Measurements from ENCODE around the gene WIZ.
"Not testable (repeated sequence)": the region's sequence is repeated elsewhere in the genome, so short reads cannot be mapped to it uniquely, and the experiment has no call there.

The WIZ gene

DNA sequence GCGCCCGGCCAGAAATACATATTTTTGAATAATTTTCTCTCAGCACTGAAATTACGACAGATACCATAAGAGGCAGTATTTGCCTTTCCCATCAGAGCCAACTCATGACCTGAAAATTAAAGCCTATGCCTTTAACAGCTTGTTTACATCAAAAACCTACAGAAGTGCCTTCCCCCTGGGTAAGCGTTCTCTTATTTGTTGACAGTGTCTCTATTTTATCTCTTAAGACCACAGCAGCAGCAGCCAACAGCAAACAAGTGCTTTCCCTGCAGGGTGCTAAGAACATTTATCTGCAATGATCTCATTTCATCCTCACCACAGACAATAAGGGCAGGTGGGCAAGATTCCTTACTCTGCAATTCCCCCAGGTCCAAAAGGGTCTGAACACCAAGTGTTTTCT lies 36.9 kb downstream of the WIZ start:
- no peak overlapping the region for H3K4me3 ChIP-seq (ENCODE audit: low read length)
- TF ChIP-seq, protein P1, sequence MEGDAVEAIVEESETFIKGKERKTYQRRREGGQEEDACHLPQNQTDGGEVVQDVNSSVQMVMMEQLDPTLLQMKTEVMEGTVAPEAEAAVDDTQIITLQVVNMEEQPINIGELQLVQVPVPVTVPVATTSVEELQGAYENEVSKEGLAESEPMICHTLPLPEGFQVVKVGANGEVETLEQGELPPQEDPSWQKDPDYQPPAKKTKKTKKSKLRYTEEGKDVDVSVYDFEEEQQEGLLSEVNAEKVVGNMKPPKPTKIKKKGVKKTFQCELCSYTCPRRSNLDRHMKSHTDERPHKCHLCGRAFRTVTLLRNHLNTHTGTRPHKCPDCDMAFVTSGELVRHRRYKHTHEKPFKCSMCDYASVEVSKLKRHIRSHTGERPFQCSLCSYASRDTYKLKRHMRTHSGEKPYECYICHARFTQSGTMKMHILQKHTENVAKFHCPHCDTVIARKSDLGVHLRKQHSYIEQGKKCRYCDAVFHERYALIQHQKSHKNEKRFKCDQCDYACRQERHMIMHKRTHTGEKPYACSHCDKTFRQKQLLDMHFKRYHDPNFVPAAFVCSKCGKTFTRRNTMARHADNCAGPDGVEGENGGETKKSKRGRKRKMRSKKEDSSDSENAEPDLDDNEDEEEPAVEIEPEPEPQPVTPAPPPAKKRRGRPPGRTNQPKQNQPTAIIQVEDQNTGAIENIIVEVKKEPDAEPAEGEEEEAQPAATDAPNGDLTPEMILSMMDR (conservative IDR thresholded peaks at IDR 0.05; ENCODE audit: low read length): no peak
- DNase-seq (ENCODE audit: low read depth): no peak

DNA sequence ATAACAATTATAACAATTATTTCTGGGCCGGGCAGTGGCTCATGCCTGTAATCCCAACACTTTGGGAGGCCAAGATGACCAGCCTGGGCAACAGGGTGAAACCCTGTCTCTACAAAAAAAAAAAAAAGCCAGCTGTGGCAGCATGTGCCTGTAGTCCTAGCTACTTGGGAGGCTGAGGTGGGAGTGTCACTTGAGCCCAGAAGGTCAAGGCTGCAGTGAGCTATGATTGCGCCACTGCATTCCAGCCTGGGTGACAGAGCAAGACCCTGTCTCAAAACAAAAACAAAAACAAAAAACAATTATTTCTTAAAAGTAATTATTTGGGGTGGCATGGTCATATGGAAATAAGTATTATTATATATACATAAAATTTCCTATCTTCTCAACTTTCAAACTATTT lies 38.4 kb downstream of the WIZ start:
- not testable (repeated sequence) for DNase-seq (ENCODE audit: low read depth); H3K4me3 ChIP-seq (ENCODE audit: low read length)

DNA sequence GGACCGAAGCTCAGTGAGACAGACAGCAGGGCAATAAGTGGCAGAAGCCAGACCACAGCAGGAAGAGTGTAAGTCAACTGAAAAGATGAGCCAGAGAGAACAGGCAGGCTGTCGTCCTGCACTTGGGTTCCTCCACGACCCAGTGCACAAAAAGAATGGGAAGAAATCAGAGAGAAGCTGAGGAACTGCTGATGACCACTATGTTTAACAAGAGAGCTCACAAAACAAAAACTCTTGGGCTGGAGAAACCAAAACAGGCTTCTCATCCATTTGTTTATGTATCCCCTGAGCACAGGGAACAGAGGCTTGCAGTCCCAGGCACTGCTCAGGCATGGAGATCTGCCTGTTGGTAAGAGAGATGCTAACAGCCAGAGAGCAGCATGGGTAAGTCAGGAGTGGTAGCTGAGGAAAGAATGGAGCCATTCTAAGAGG lies 45.0 kb downstream of the WIZ start:
- DNase-seq (ENCODE audit: low read depth): no peak
- TF ChIP-seq, protein P1 (conservative IDR thresholded peaks at IDR 0.05; ENCODE audit: low read length): no peak

DNA sequence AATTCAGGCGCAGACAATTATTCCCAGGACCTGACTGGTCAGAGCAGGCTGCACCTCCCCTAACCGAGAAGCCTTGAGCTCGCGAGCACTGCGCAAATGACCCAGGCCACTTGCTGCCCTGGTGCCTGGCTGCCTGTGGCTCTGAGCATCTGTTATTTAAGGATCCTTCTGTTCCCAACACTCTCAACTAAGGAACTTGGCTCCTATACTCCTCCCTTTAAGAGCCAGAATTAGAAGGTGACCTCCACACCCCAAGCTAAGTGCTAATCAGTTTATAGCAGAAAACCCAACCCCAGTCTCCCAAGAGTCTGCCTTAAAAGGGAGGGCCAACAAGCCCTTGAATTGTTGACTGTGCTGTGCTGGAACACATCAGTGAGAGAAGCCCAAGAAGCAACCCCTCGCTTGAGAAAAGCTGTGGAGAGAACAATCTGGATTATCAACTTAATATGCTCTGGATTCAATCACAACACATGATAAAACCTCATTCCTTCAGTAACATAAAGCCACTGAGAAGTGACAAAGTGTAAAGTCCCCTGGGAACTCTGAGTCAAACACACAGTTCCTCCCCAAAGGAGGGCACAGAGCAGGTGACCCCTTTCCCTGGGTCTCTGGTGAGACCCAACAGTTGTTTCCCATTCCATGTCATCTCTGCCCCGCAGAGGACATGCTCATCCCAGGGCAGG lies 45.5 kb downstream of the WIZ start:
- TF ChIP-seq, protein P1 (conservative IDR thresholded peaks at IDR 0.05; ENCODE audit: low read length): no peak
- no peak for DNase-seq (ENCODE audit: low read depth)
- H3K4me3 ChIP-seq (ENCODE audit: low read length): no peak overlapping the region

More for the DNA sequence above, 45.0 kb downstream of the WIZ start:
- no peak overlapping the region for H3K4me3 ChIP-seq (ENCODE audit: low read length)

DNA sequence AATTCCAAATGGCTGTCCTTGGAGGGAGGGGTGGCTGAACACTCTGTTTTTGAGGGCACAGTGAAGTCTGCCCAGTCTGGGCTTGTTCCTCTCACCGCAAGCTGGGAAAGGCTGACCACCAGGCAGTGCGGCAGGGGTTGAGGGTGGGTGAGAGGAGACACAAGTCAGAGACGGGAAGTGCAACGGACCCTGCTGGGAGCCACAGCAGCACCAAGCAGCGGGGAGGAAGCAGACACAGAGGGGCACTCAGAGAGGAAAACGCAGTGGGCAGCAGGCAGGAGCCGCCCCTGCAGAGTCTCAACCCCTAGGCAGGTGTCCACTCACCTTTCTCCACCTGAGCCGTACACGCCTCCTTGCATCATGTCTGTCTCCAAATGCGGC lies 46.6 kb downstream of the WIZ start:
- TF ChIP-seq, protein P1 (conservative IDR thresholded peaks at IDR 0.05; ENCODE audit: low read length): no peak
- H3K4me3 ChIP-seq (ENCODE audit: low read length): no peak overlapping the region
- DNase-seq (ENCODE audit: low read depth): no peak

DNA sequence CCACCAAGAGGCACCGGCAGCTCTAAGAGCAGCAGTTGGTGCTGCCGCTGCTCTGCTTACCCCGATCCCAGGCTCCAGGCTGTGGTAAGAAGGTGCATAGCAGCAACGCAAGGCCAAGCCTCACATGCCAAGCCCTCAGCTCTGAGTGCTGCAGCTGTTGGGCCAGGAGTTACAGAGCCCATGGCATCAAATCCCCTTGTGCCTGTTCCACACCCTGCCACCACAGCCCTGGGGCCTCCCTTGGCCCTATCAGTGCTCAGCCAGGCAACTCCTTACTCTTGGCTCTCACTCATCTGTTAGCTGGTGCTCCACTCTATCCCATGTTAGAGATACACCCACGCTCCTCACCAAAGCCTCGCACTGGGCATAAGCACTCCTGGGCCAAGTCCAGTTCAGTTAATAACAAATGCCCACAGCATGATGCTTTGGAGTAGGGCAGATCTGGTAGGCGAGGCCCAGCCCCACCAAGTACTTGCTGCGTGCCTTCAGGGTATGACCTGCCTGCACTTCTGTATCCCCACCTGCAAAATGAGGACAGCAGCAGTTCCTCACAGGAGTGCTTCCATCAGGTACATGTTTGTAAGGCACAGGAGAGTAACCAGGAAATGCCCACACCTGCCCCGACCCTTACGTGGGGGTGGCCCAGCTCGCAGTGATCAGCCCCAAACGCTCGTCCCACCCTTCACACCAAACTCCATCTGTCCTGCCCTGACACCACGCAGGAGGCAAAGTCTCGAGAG lies 47.2 kb downstream of the WIZ start:
- no peak for DNase-seq (ENCODE audit: low read depth)
- TF ChIP-seq, protein P1 (conservative IDR thresholded peaks at IDR 0.05; ENCODE audit: low read length): no peak
- H3K4me3 ChIP-seq (ENCODE audit: low read length): no peak overlapping the region

DNA sequence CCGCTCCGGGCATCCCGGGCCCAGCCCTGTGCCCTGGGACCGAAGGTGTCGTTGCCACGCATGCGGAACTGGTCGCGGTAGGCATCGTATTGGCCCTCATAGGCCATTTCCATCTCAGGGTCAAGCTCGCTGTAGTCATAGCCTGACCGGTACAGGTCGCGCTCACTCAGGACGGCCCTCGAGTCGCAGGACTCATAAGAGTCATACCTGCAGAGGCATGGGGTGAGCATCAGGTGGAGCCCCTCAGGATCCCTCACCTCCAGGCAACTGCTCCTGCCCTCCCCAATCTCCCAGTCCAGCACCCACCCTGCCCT lies 48.4 kb downstream of the WIZ start:
- DNase-seq (ENCODE audit: low read depth): no peak
- TF ChIP-seq, protein P1 (conservative IDR thresholded peaks at IDR 0.05; ENCODE audit: low read length): no peak
- H3K4me3 ChIP-seq (ENCODE audit: low read length): no peak overlapping the region
